K562 (cell line): ENCODE data around the gene JAM2. TPM values are rescaled to one million over a fixed set of nuclear protein-coding genes. Genes with fewer than 3 reads are reported as not detected.

Experiments used
- ARHGAP35 ChIP-seq: fragments of 450-650 bp; IDR thresholded peaks from 2 replicates; pipeline ENCODE4 v1.6.1; 2018; ENCODE audit not compliant: partially characterized antibody
- BHLHE40 ChIP-seq: IDR thresholded peaks from 2 replicates; pipeline ENCODE4 v1.6.1; 2011; ENCODE audit warnings: low read length, improper control_type of control experiment
- CCNT2 ChIP-seq: IDR thresholded peaks from 2 replicates; pipeline ENCODE4 v1.6.1; 2011; ENCODE audit warnings: borderline replicate concordance, low read depth, mild to moderate bottlenecking, moderate library complexity, mixed read lengths, low read length; ENCODE audit not compliant: insufficient read length; ENCODE audit errors: extremely low read depth
- CHD1 ChIP-seq: fragments of 200-600 bp; sonication (generic); IDR thresholded peaks from one replicate; pipeline ENCODE4 v1.6.1; 2012; ENCODE audit warnings: mild to moderate bottlenecking, moderate library complexity, low read length, inconsistent platforms
- FOXK1 ChIP-seq: sonication (generic); formaldehyde crosslinking; IDR thresholded peaks from 2 replicates; pipeline ENCODE4 v1.8.0; 2022; ENCODE audit warnings: missing genetic modification reagents, mild to moderate bottlenecking, borderline replicate concordance
- HMG20A ChIP-seq: fragments of 450-650 bp; formaldehyde crosslinking; conservative IDR thresholded peaks from 2 replicates; pipeline ENCODE4 v1.4.0; 2020; ENCODE audit warnings: mild to moderate bottlenecking, mixed read lengths
- HNRNPK ChIP-seq: fragments of 200-400 bp; formaldehyde crosslinking; IDR thresholded peaks from one replicate; pipeline ENCODE4 v1.6.1; 2018; ENCODE audit warnings: mild to moderate bottlenecking, low read depth, low read length; ENCODE audit not compliant: poor library complexity, severe bottlenecking
- JUND ChIP-seq, 2 experiments: IDR thresholded peaks; 2 replicates in 1 of 2; 3 replicates in 1 of 2; pipeline ENCODE4 v1.6.1; 2011; ENCODE audit warnings: borderline replicate concordance in 2 of 2, low read depth in 2 of 2, low read length in 2 of 2, improper control_type of control experiment in 1 of 2, missing biosample characterization in 1 of 2, missing genetic modification characterization in 1 of 2, missing genetic modification reagents in 1 of 2
- KAT7 ChIP-seq: sonication (generic); formaldehyde crosslinking; IDR thresholded peaks from 2 replicates; pipeline ENCODE4 v1.8.0; 2022; ENCODE audit warnings: missing genetic modification reagents, mild to moderate bottlenecking, borderline replicate concordance
- KAT8 ChIP-seq: fragments of 450-650 bp; IDR thresholded peaks from 2 replicates; pipeline ENCODE4 v1.6.1; 2016; ENCODE audit warnings: low read depth, mild to moderate bottlenecking
- KHSRP ChIP-seq: fragments of 450-650 bp; IDR thresholded peaks from 2 replicates; pipeline ENCODE4 v1.6.1; 2017
- KLF13 ChIP-seq: fragments of 450-650 bp; IDR thresholded peaks from 2 replicates; pipeline ENCODE4 v1.6.1; 2016; ENCODE audit warnings: missing genetic modification characterization, low read depth, mild to moderate bottlenecking, missing compliant biosample characterization, moderate library complexity, borderline replicate concordance
- MTA2 ChIP-seq: fragments of 450-650 bp; IDR thresholded peaks from 2 replicates; pipeline ENCODE4 v1.6.1; 2016; ENCODE audit warnings: low read depth
- RB1 ChIP-seq: fragments of 450-650 bp; IDR thresholded peaks from 2 replicates; pipeline ENCODE4 v1.6.1; 2017; ENCODE audit warnings: low read depth, mild to moderate bottlenecking
- RBM39 ChIP-seq: fragments of 200-400 bp; formaldehyde crosslinking; optimal IDR thresholded peaks from 2 replicates; pipeline ENCODE3; 2018; ENCODE audit warnings: low read depth, low read length
- SIX5 ChIP-seq, 2 experiments: IDR thresholded peaks; 2 replicates each; pipeline ENCODE4 v1.6.1; 2011; ENCODE audit warnings: low read length in 2 of 2, borderline replicate concordance in 1 of 2, low read depth in 1 of 2, mild to moderate bottlenecking in 1 of 2, moderate library complexity in 1 of 2; ENCODE audit not compliant: insufficient read depth in 1 of 2
- SRSF7 ChIP-seq: fragments of 200-400 bp; formaldehyde crosslinking; optimal IDR thresholded peaks from 2 replicates; pipeline ENCODE3; 2017; ENCODE audit warnings: mild to moderate bottlenecking, low read depth, low read length
- TCF3 ChIP-seq: sonication (generic); formaldehyde crosslinking; IDR thresholded peaks from 2 replicates; pipeline ENCODE4 v1.4.0; 2020; ENCODE audit warnings: mild to moderate bottlenecking, missing genetic modification reagents
- TEAD2 ChIP-seq: fragments of 450-650 bp; IDR thresholded peaks from 2 replicates; pipeline ENCODE4 v1.6.1; 2016; ENCODE audit warnings: missing genetic modification characterization, control low read depth, missing compliant biosample characterization
- TGIF2 ChIP-seq: sonication (generic); formaldehyde crosslinking; IDR thresholded peaks from 2 replicates; pipeline ENCODE4 v1.8.1; 2022; ENCODE audit warnings: mild to moderate bottlenecking, missing genetic modification reagents, moderate library complexity
- XRCC3 ChIP-seq: fragments of 450-650 bp; IDR thresholded peaks from 2 replicates; pipeline ENCODE4 v1.6.1; 2017; ENCODE audit warnings: mild to moderate bottlenecking, moderate library complexity
- ZC3H4 ChIP-seq: sonication (generic); formaldehyde crosslinking; IDR thresholded peaks from 2 replicates; pipeline ENCODE4 v1.9.0; 2021; ENCODE audit warnings: missing genetic modification reagents, borderline replicate concordance
- ZNF124 ChIP-seq: sonication (generic); formaldehyde crosslinking; IDR thresholded peaks from 2 replicates; pipeline ENCODE4 v1.8.1; 2022; ENCODE audit warnings: missing genetic modification reagents
- ZNF134 ChIP-seq: fragments of 250-450 bp; sonication (Bioruptor Pico); conservative IDR thresholded peaks from 2 replicates; pipeline ENCODE4 v1.4.0; 2020
- ZNF212 ChIP-seq: fragments of 450-650 bp; formaldehyde crosslinking; IDR thresholded peaks from 2 replicates; pipeline ENCODE4 v1.4.0; 2020; ENCODE audit warnings: mild to moderate bottlenecking
- ZNF384 ChIP-seq: IDR thresholded peaks from 2 replicates; pipeline ENCODE4 v1.6.1; 2012; ENCODE audit warnings: low read depth, low read length, improper control_type of control experiment
- ZNF583 ChIP-seq: fragments of 250-450 bp; sonication (Bioruptor Pico); IDR thresholded peaks from 2 replicates; pipeline ENCODE4 v1.4.0; 2020
- ZNF764 ChIP-seq: fragments of 250-450 bp; sonication (Bioruptor Pico); IDR thresholded peaks from 2 replicates; pipeline ENCODE4 v1.4.0; 2020; ENCODE audit warnings: low read depth, mild to moderate bottlenecking, moderate library complexity
- polyA plus RNA-seq, 8 experiments: library from polyadenylated mRNA; depleted of rRNA in 4 of 8; stranded (reverse) in 5 of 8; unstranded in 3 of 8; fragments of >200 nt; fragmentation: Nextera tagmentation in 2 of 8; fragmentation: Illumina TruSeq in 1 of 8; extraction: Ambion mirVana in 2 of 8; extraction: Trizol in 1 of 8; gene quantifications; 2 replicates each; pipeline versions ENCODE4 v1.2.1 to v1.2.3, GENCODE V29; 2011 to 2014; ENCODE audit warnings: inconsistent platforms in 1 of 8, missing spikeins in 1 of 8
- total RNA-seq, 7 experiments: library from RNA; depleted of rRNA in 6 of 7; stranded (reverse); fragments of >200 nt in 6 of 7; fragmentation: Illumina TruSeq in 2 of 7; extraction: Trizol in 2 of 7; gene quantifications; 2 replicates each; pipeline versions ENCODE4 v1.2.1 to v1.2.3, GENCODE V29; 2011 to 2021; ENCODE audit warnings: low replicate concordance in 1 of 7
- TF ChIP-seq, protein P1 (sequence below): sonication (generic); formaldehyde crosslinking; IDR thresholded peaks from 2 replicates; pipeline ENCODE4 v1.8.1; 2023; ENCODE audit warnings: mild to moderate bottlenecking, missing genetic modification reagents

JAM2 gene
- total and polyA plus RNA-seq, 9 of the 15 experiments (the other 6 are each of a cell fraction or from before 2014, with no cell fraction given), result 0.03 to 0.08 (median 0.07) TPM; not detected in 6

DNA sequence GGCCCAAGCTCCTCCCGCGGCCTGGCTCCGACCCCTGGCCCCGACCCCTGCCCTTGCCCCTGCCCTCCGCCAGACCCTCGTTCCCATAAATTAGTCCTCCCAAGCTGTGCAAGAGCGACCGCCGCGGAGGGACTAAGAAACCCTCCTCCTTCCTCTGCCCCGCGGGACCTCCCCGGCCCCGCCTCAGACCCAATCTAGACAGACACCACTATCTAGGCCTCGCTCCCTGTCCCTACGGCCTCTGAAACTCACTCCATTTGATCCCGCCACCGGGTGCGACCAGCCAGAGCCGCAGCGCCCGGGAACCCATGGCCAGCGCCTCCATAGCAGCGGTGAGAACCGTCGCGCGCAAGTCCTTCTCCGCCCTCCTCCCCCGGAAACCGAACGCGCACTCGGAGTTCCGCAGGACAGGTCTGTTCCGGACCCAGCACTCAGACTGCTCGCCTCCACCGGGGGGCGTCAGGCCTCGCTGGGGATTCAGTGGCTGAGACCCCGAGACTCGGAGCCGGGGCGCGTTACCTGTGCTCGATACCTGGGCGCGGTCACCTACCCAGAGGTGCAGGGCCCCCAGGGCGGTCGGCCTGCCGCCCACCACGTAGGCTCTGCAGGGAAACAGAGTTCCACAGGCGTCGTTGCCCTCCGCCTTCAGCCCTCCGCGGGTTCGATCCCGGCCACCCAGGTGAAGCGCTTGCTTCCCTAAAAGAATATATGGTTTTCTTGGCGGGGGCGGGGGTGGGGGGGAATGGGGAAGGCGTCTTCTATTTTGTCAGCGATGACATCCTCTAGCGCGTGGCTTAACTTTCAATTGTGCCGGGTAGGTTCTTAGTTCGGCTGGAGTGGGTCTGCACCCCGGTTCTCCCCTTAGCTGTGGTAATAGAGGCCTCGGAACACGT lies 31.7 kb upstream of the JAM2 start, which contains the start of gene MRPL39 (continued):
- TF ChIP-seq HMG20A (CRISPR knock-in tag) (no peak), HNRNPK (no peak), MTA2 (0 out of 2 replicates have a peak, but pooled peaks have one; percentile 21), CCNT2 (peak; percentile 72), RBM39 (no peak), RB1 (peak; percentile 99), ZNF764 (peak; percentile 75), XRCC3 (no peak), BHLHE40 (peak; percentile 60), JUND (IDR thresholded peaks at IDR 0.05; ENCODE audit: borderline replicate concordance, low read depth, low read length) (peak; percentile 79), JUND (tag; IDR thresholded peaks at IDR 0.05; ENCODE audit: borderline replicate concordance, low read depth, low read length) (no peak; the same call in 2 of the 3 replicates), CHD1 (no peak), TCF3 (CRISPR knock-in tag) (0 out of 2 replicates have a peak, but pooled peaks have one; percentile 23), ZNF124 (CRISPR knock-in tag) (no peak), SIX5 (IDR thresholded peaks at IDR 0.05; ENCODE audit: borderline replicate concordance in 1 of 2, insufficient read depth in 1 of 2, low read depth in 1 of 2, low read length in 2 of 2) (peak; percentile 45 to 49; a peak in 3 of 4 replicates), ZNF384 (peak; percentile 64; the same call in 1 of the 2 replicates), KHSRP (no peak), ZNF212 (CRISPR knock-in tag) (no peak), KLF13 (tag) (peak; percentile 76; the same call in 1 of the 2 replicates), ZC3H4 (CRISPR knock-in tag) (no peak), ARHGAP35 (no peak), KAT7 (CRISPR knock-in tag) (no peak), TEAD2 (tag) (no peak), ZNF134 (CRISPR knock-in tag) (no peak), ZNF583 (0 out of 2 replicates have a peak, but pooled peaks have one; percentile 37), FOXK1 (CRISPR knock-in tag) (no peak), KAT8 (no peak), SRSF7 (no peak), TGIF2 (CRISPR knock-in tag) (no peak)
- TF ChIP-seq, protein P1, sequence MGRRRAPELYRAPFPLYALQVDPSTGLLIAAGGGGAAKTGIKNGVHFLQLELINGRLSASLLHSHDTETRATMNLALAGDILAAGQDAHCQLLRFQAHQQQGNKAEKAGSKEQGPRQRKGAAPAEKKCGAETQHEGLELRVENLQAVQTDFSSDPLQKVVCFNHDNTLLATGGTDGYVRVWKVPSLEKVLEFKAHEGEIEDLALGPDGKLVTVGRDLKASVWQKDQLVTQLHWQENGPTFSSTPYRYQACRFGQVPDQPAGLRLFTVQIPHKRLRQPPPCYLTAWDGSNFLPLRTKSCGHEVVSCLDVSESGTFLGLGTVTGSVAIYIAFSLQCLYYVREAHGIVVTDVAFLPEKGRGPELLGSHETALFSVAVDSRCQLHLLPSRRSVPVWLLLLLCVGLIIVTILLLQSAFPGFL (CRISPR knock-in tag), result no peak
